Urinary bladder (tissue), 4 donors: ENCODE measurements around the gene DEPDC4. TPM values are rescaled to one million over a fixed set of nuclear protein-coding genes. Genes with fewer than 3 reads are reported as not detected.
"Not testable (repeated sequence)": the region's sequence is repeated elsewhere in the genome, so short reads cannot be mapped to it uniquely, and the experiment has no call there.

Experiments
- DNase-seq: peaks from one replicate; pipeline ENCODE4 v3.0.0-alpha.2; 2015; ENCODE audit errors: extremely low spot score
- H3K27ac ChIP-seq: one replicate; pipeline ENCODE4 v1.5.1; 2013; ENCODE audit warnings: low read depth, mild to moderate bottlenecking, moderate library complexity
- H3K36me3 ChIP-seq: one replicate; pipeline ENCODE4 v1.6.1; 2013; ENCODE audit warnings: mild to moderate bottlenecking, moderate library complexity; ENCODE audit not compliant: insufficient read depth
- H3K4me1 ChIP-seq: one replicate; pipeline ENCODE4 v1.6.1; 2013; ENCODE audit warnings: mild to moderate bottlenecking, moderate library complexity; ENCODE audit not compliant: insufficient read depth
- H3K4me3 ChIP-seq: one replicate; pipeline ENCODE4 v1.5.1; 2013; ENCODE audit warnings: low read depth, low read length
- WGBS: extraction: QIAGEN DNeasy Blood & Tissue Kit; methylation state at CpG from one replicate; pipeline ENCODE4 v1.1.7; 2013; 5-methylcytosine and 5-hydroxymethylcytosine counted together
- polyA plus RNA-seq: library from polyadenylated mRNA; stranded (reverse); fragments of 200-250 nt; gene quantifications from one replicate; pipeline ENCODE4 v1.2.3, GENCODE V29; 2013
- total RNA-seq: library from RNA; depleted of rRNA; stranded (reverse); fragments of >200 nt; gene quantifications from one replicate; pipeline ENCODE4 v1.2.3, GENCODE V29; 2014
- donor health status: healthy with polysubstance abuse.
- donor health status: healthy.

Gene DEPDC4
- total and polyA plus RNA-seq, 2 donors = 0.92 to 3.4 TPM

DNA sequence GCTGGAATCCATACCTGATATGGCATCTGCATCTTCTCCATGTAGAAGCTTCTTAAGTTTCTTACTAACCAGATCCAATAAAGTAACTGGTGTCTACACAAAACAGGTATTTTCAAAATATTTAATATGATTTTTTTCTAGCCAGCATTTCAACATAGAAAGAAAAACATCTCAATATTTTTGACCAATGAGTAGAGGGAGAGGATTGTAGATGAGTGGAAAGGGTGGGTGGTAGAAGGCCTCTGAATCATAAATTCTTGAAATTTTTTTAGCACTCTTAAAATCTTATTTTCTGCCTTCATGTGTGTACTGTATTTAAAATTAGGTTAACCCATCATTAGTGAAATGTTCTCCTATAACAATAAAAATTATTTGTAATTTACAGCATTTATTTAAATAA lies 18.0 kb downstream of the DEPDC4 start:
- DNase-seq = no peak
- Histone ChIP-seq H3K27ac (no peak overlapping the region), H3K4me3 (no peak overlapping the region), H3K4me1 (no peaks in the 10 kb centered on the region), H3K36me3 (no peaks in the 10 kb centered on the region)

DNA sequence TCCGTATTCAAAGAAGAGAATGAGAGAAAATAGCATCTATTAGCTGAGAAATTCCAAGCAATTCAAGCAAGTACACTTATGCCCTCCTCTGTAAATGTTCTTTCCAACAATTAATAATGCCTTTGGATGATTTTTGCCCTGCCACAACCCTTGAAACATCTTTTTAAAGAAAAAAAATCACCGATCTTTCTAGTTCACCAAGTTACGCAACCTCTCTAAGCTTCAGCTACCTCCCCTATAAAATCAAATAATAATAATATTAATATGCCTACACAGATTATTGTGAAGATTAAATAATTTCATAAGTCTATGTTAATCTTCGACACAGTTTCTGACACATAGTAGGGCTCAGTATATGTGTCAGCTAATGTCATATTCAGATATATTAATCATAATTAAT lies 19.1 kb downstream of the DEPDC4 start:
- WGBS = 95% methylated on average over 4 of the region's 4 CpGs
- H3K4me3 ChIP-seq = no peak overlapping the region
- H3K27ac ChIP-seq = no peak overlapping the region
- no peaks in the 10 kb centered on the region for H3K4me1 ChIP-seq
- DNase-seq = no peak
- no peaks in the 10 kb centered on the region for H3K36me3 ChIP-seq

DNA sequence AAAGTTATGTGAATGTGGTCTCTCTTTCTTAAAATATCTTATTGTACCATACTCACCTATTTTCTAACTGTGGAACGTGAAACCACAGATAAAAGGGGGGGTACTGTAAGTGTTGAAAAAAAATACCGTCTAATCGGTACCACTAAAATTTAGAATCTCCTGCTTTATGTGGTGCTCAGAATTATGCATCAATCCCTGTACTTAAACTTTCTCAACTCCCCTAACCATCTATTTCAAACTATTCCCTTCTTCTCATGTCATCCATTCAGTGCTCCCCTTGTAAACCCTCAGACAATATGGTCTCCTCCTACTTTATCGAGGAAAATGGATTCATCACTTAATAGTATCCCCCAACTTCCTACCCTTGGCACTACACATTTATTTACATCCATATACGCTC lies 23.7 kb downstream of the DEPDC4 start:
- H3K4me1 ChIP-seq = no peaks in the 10 kb centered on the region
- no peak overlapping the region for H3K27ac ChIP-seq
- H3K36me3 ChIP-seq = no peaks in the 10 kb centered on the region
- no peak for DNase-seq
- WGBS = 76% methylated on average over 5 of the region's 5 CpGs
- no peak overlapping the region for H3K4me3 ChIP-seq

DNA sequence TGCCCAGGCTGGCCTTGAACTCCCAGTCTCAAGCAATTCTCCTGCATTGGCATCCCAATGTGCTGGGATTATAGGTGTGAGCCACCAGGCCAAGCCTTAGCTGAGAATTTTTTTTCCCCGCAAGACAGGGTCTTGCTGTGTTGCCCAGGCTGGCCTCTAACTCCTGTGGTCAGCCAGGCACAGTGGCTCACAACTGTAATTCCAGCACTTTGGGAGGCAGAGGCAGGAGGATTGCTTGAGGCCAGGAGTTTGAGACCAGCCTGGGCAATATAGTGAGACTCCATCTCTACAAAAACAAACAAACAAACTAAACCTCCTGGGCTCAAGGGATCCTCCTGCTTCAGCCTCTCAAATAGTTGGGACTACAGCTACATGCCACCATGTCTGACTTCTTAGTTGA lies 27.3 kb downstream of the DEPDC4 start:
- no peak for DNase-seq
- Histone ChIP-seq H3K27ac (no peak overlapping the region), H3K4me3 (no peak overlapping the region), H3K4me1 (no peaks in the 10 kb centered on the region), H3K36me3 (no peaks in the 10 kb centered on the region)
- WGBS = 100% methylated on average over 1 of the region's 1 CpG

DNA sequence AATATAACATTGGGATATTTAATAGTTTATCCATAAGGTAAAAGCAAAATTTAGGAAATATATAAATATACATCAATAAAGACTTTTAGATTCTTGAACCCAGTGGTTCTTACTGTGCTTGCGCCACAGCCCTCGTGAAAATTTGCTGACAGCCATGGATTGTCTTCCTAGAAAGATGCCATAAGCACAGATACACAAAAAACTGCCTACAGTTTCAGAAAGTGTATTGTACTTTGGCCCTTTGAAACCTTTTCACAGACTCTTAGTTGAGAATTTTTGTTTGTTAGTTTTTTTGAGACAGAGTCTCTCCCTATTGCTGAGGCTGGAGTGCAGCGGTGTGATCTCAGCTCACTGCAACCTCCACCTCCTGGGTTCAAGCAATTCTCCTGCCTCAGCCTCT lies 28.1 kb downstream of the DEPDC4 start:
- over 99% methylated on average over 3 of the region's 3 CpGs for WGBS
- no peak for DNase-seq
- no peak overlapping the region for H3K27ac ChIP-seq
- no peaks in the 10 kb centered on the region for H3K4me1 ChIP-seq
- H3K36me3 ChIP-seq = no peaks in the 10 kb centered on the region
- H3K4me3 ChIP-seq = no peak overlapping the region

DNA sequence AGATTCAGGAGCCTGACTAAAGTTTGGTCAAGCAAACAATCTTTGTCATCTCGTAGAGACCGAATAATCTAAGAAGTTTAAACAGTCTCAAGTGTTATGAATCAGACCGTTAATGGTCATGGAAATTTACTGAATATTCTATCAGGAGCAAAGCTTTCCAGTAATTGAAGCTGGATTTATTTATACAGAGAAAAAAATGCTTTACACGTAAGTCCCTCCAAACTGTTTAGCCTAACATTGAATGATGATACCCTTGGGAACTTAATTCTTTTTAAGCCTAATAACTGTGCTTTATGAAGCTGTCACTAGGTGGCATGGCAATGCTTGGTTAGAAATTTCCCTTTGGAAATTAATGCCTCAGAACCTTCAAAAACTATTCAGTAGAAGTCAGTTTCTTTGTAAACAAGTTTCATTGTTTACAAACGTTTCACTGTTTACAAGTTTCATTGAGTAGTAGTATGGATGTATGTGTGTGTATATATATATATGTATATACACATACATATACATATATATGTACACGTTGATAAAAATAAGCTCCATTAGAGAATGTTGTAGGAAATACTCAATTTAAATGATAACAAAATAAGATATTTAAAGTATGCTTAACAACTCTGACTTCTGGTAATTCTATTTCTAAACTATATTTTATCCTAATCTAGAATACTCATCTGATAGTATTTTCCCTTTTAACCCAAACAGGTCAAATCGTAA lies 32.1 kb downstream of the DEPDC4 start:
- Histone ChIP-seq H3K4me1 (no peaks in the 10 kb centered on the region), H3K27ac (no peak overlapping the region), H3K4me3 (no peak overlapping the region), H3K36me3 (no peaks in the 10 kb centered on the region)
- peak; percentile 7 for DNase-seq
- 22% methylated on average over 7 of the region's 7 CpGs for WGBS

DNA sequence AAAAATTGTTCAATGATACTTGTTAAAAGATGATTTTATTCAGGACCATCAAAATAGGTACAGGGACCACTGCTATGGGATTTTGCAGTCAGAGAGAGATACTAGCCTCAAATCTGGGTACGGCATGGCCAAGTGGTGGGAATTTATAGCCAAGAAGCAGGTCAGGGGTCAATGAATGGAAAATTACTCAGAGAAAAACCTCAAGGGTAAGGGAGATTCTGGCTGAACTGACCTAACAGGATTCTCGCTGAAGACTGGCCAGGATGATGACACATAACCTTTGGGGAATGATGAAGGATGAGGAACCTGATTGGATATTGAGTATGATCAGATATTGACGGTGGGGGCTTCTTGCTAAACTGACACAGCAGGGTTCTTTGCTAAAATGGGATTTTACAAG lies 32.7 kb downstream of the DEPDC4 start:
- DNase-seq = no peak
- Histone ChIP-seq H3K27ac (no peak overlapping the region), H3K36me3 (no peaks in the 10 kb centered on the region), H3K4me3 (no peak overlapping the region), H3K4me1 (no peaks in the 10 kb centered on the region)
- WGBS = 29% methylated on average over 3 of the region's 3 CpGs

DNA sequence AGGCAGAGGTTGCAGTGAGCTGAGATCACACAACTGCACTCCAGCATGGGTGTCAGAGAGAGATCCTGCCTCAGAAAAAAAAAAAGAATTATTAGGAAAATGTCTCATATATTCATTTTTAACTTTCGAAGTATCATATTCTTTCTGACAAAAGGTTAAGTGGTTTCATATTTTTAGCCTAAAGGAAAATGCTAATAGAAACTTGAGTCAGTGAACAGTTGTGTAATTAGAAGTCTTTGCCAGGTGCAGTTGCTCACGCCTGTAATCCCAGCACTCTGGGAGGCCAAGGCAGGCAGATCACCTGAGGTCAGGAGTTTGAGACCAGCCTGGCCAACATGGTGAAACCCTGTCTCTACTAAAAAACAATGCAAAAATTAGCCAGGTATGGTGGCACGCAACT lies 35.0 kb downstream of the DEPDC4 start:
- H3K36me3 ChIP-seq, DNase-seq, H3K27ac ChIP-seq, H3K4me3 ChIP-seq, H3K4me1 ChIP-seq: not testable (repeated sequence)
- WGBS = 86% methylated on average over 3 of the region's 3 CpGs

DNA sequence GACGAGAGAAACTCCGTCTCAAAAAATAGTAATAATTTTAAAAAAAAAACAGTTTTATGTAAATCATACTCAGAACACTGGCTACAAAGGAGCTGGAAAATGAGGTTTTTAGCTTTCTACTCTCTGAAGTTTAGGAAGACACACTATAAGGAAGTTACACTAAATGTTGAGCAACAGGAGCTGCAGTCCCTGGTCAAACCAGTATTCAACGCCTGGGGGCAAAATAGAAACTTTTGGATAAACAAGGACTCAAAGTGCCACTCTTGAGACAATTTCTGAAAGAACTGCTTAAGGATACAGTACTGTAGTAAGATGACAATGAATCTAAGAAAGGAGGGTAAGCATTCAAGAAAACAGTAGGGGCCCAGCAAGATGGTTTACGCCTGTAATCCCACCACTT lies 37.0 kb downstream of the DEPDC4 start:
- H3K36me3 ChIP-seq = no peaks in the 10 kb centered on the region
- no peak overlapping the region for H3K27ac ChIP-seq
- H3K4me3 ChIP-seq = no peak overlapping the region
- WGBS = 83% methylated on average over 4 of the region's 4 CpGs
- H3K4me1 ChIP-seq = no peaks in the 10 kb centered on the region
- DNase-seq = peak; percentile 10

DNA sequence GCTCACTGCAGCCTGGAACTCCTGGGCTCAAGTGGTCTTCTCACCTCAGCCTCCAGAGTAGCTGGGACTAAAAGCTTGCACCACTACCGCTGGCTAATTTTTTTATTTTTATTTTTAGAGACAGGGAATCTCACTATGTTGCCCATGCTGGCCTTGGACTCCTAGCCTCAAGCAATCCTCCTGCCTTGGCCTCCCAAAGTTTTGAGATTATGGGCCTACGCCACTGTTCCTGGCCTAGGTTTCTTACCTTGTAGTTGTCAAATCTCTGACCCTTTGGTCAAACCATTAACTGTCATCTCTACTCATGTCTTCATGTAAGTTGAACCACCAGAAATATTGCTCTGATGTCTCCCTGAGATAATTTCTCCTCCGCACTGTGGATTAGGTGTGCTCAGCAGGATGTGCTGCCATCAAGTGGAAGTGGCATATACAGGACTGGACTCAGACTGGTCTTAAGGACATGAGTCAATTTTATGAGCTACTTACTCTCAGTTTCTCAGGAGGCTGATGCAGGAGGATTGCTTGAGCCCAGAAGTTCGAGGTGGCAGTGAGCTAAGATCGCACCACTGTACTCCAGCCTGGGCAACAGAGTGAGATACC lies 37.7 kb downstream of the DEPDC4 start:
- Histone ChIP-seq H3K4me3 (no peak overlapping the region), H3K27ac (no peak overlapping the region), H3K36me3 (peaks cover 1% of the 10 kb centered on the region), H3K4me1 (no peaks in the 10 kb centered on the region)
- WGBS = 94% methylated on average over 5 of the region's 5 CpGs
- DNase-seq = no peak

DNA sequence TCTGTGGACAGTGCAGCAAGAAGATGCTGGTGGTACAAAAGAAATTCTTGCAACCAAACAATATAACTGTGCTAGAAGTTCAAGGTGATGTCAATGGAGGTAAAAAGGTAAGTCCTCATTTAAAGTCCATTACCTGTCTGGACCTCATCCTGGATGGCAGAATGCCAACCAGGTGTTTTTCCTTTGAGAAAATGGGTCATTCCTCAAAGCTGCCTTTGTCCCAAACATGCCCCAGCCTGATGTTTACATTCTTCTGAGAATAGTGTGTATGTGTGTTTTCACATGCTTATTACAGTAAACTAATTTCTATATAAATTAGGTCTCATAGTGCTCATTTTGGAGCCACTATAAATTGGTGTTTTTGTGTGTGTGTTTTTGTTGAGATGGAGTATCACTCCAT lies 41.4 kb downstream of the DEPDC4 start:
- H3K36me3 ChIP-seq = peaks cover 4% of the 10 kb centered on the region
- DNase-seq = no peak

DNA sequence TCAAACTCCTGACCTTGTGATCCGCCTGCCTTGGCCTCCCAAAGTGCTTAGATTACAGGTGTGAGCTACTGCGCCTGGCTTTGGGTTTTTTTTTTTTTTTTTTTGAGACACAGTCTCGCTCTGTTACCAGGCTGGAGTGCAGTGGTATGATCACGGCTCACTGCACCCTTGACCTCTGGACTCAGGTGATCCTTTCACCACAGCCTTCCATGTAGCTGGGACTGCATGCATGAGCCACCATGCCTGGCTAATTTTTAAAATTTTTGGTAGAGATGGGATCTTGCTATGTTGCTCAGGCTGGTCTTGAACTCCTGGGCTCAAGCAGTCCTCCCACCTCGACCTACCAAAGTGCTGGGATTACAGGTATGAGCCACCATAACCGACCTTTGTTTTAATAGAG lies 44.7 kb downstream of the DEPDC4 start:
- 95% methylated on average over 6 of the region's 6 CpGs for WGBS
- not testable (repeated sequence) for H3K4me3 ChIP-seq, H3K4me1 ChIP-seq

More for the DNA sequence above, 41.4 kb downstream of the DEPDC4 start:
- Histone ChIP-seq H3K27ac (no peak overlapping the region), H3K4me3 (no peak overlapping the region), H3K4me1 (no peaks in the 10 kb centered on the region)

DNA sequence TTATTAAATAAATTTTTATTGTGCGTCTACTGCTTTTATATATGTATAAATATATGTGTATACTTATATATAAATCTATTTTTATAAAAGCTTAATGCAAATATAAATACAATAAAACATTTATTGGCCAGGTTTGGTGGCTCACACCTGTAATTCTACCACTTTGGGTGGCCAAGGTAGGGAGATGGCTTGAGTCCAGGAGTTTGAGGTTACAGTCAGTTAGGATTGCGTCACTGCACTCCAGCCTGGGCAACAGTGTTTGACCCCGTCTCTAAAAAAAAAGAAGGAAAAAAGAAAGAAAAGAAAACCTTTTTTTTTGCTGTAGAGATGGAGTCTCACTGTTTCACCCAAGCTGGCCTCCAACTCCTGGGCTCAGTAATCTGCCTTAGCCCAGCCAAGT lies 45.4 kb downstream of the DEPDC4 start:
- Histone ChIP-seq H3K36me3 (peaks cover 5% of the 10 kb centered on the region), H3K4me3 (no peak overlapping the region), H3K27ac (no peak overlapping the region), H3K4me1 (no peaks in the 10 kb centered on the region)
- WGBS = 93% methylated on average over 3 of the region's 3 CpGs
- DNase-seq = no peak

More for the DNA sequence above, 44.7 kb downstream of the DEPDC4 start:
- H3K36me3 ChIP-seq, H3K27ac ChIP-seq, DNase-seq: not testable (repeated sequence)

DNA sequence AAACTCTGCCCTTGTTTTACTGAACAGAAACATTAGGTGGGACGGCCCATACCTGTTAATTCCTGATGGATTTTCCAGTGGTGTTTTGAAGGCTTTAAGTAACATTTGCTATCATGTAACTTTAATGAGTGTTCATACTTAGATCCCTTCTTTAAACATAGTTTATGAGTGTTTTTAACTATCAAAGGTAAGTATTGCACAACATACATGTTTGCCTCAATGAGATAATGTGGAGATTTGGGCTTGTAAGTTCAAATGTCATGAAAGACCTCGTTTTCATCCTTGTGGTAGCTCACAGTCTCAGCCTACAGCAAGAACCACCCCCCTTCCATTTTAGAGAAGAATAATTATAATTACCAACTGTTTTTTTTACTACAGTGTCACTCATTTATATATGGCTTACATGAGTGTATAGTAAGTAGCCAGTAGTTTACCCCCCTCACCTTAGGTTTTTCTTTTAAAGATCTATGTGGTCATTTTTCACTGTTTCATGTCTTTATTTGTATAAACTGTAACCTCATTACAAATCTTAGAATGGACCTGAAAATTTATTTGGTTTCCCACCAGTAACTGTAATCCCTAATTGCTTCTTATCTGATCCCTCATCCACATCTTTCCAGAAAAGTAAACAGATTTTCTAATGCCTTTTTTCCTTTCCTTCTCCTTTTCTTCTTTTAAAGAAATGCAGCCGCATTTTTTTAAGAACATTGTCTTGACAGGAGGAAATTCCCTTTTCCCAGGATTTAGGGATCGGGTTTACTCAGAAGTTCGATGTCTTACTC lies 47.4 kb downstream of the DEPDC4 start:
- no peak for DNase-seq
- WGBS = 53% methylated on average over 5 of the region's 5 CpGs
- Histone ChIP-seq H3K4me1 (no peaks in the 10 kb centered on the region), H3K27ac (no peak overlapping the region), H3K4me3 (no peak overlapping the region), H3K36me3 (peaks cover 6% of the 10 kb centered on the region)
